ENCODE data around the gene GRIN2D. TPM values are rescaled to one million over a fixed set of nuclear protein-coding genes. Genes with fewer than 3 reads are reported as not detected.

Gene GRIN2D
- total RNA-seq, 1 experiment from 2014 or later = 23.0 TPM

DNA sequence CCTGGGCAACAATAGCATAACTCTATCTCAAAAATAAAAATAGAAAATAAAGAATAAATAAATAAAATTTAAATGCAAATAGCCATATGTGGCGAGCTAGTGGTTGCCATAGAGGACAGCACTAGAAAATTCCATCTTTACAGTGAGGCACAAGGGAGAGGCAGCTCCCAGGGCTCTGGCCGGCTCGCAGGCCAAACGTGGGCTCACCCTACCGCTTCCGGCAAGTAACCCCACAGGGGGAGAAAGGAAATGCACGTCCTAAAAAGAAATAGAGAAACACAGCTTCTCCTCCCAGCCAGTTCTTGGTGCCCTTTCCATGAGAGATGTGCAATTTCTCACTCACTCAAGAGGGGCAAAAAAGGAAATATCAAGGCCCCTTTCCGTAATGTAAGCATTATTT lies 39.9 kb downstream of the GRIN2D start (continued):
- TF ChIP-seq ETV6 (CRISPR knock-in tag; IDR thresholded peaks at IDR 0.05) (no peak), ZNF512 (CRISPR knock-in tag; IDR thresholded peaks at IDR 0.05; ENCODE audit: borderline replicate concordance) (no peak), CBFB (CRISPR knock-in tag; IDR thresholded peaks at IDR 0.05; ENCODE audit: low read depth) (no peak)
- TF ChIP-seq, protein P1, sequence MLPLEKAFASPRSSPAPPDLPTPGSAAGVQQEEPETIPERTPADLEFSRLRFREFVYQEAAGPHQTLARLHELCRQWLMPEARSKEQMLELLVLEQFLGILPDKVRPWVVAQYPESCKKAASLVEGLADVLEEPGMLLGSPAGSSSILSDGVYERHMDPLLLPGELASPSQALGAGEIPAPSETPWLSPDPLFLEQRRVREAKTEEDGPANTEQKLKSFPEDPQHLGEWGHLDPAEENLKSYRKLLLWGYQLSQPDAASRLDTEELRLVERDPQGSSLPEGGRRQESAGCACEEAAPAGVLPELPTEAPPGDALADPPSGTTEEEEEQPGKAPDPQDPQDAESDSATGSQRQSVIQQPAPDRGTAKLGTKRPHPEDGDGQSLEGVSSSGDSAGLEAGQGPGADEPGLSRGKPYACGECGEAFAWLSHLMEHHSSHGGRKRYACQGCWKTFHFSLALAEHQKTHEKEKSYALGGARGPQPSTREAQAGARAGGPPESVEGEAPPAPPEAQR (CRISPR knock-in tag; IDR thresholded peaks at IDR 0.05) = no peak

GRCh38 chr19:48436586-48436985 lies 43.1 kb downstream of the GRIN2D start:
- TF ChIP-seq MLX (CRISPR knock-in tag; IDR thresholded peaks at IDR 0.05) = no peak
- no peak for TF ChIP-seq JAZF1 (CRISPR knock-in tag; IDR thresholded peaks at IDR 0.05)
- TF ChIP-seq NR1H2 (CRISPR knock-in tag; IDR thresholded peaks at IDR 0.05) = no peak
- TF ChIP-seq SOX15 (CRISPR knock-in tag; IDR thresholded peaks at IDR 0.05) = no peak
- no peak for TF ChIP-seq ZBTB21 (CRISPR knock-in tag; IDR thresholded peaks at IDR 0.05; ENCODE audit: borderline replicate concordance)
- no peak for TF ChIP-seq NFATC4 (CRISPR knock-in tag; IDR thresholded peaks at IDR 0.05)
- TF ChIP-seq GRHL2 (CRISPR knock-in tag; IDR thresholded peaks at IDR 0.05; ENCODE audit: insufficient replicate concordance, severe bottlenecking) = no peak
- ATAC-seq (no peak), DNase-seq (ENCODE audit: low spot score) (no peak)
- H3K4me1 Mint-ChIP-seq = peaks cover 7% of the 10 kb centered on the region
- ChIA-PET CTCF (no interaction called here), POLR2A (no interaction called here)
- no peaks in the 10 kb centered on the region for H3K9me3 Mint-ChIP-seq
- no peak overlapping the region for H3K4me3 Mint-ChIP-seq
- peaks cover 3% of the 10 kb centered on the region for H3K27me3 Mint-ChIP-seq (ENCODE audit: low read depth)
- H3K27ac Mint-ChIP-seq = no peak overlapping the region
- peaks cover 10% of the 10 kb centered on the region; the same call in 1 of the 2 replicates for H3K36me3 Mint-ChIP-seq

DNA sequence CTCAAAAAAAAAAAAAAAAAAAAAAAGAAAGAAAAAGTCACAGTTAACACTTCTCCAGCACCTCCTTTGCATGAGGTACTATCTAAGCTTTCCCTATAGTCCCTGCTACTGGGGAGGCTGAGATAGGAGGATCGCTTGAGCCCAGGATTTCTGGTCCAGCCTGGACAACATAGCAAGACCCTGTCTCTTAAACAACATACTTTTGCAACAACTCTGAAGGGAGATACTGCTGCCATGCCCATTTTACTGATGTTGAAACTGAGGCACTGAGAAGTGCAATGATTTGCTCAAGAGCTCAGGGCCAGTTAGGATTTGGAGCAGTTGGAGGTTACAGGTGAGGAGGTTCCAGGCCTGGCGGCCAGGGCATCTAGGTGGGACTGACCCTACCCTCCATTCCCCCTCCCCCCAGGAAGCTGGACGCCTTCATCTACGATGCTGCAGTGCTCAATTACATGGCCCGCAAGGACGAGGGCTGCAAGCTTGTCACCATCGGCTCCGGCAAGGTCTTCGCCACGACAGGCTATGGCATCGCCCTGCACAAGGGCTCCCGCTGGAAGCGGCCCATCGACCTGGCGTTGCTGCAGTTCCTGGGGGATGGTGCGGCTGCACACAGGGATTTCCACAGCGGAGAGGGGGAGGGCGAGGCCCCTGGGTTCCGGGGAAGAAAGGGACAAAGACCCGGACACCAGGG lies 48.0 kb downstream of the GRIN2D start:
- peaks cover 3% of the 10 kb centered on the region for H3K36me3 Mint-ChIP-seq
- ChIA-PET POLR2A (interaction anchor here (0.7 kb wide), 2 partner anchors 578 to 1276 kb away, joined by 3 to 6 read pairs; no protein-coding TSS in a partner anchor), CTCF (interaction anchor here (0.7 to 1.3 kb wide), 5 partner anchors 20 to 142 kb away, joined by 3 to 4 read pairs (median 3); partner anchors contain the start of gene KDELR1)
- H3K27me3 Mint-ChIP-seq (ENCODE audit: low read depth) = peaks cover 19% of the 10 kb centered on the region
- TF ChIP-seq NFATC4 (CRISPR knock-in tag; IDR thresholded peaks at IDR 0.05) (no peak), ZNF121 (CRISPR knock-in tag; IDR thresholded peaks at IDR 0.05) (peak; percentile 57; the same call in 1 of the 2 replicates), ZNF219 (CRISPR knock-in tag; IDR thresholded peaks at IDR 0.05; ENCODE audit: borderline replicate concordance) (no peak), TCF7 (CRISPR knock-in tag; IDR thresholded peaks at IDR 0.05; ENCODE audit: low read depth) (no peak)
- H3K9me3 Mint-ChIP-seq = no peaks in the 10 kb centered on the region
- no peak overlapping the region for H3K27ac Mint-ChIP-seq
- ATAC-seq (no peak), DNase-seq (ENCODE audit: low spot score) (no peak)
- peaks cover 22% of the 10 kb centered on the region for H3K4me1 Mint-ChIP-seq
- no peak overlapping the region; the same call in 1 of the 2 replicates for H3K4me3 Mint-ChIP-seq

- Mint-ChIP-seq H3K27me3 (ENCODE audit: low read depth) (peaks cover 19% of the 10 kb centered on the region), H3K4me3 (peak overlapping the region; percentile 36), H3K4me1 (peaks cover 23% of the 10 kb centered on the region), H3K36me3 (peaks cover 6% of the 10 kb centered on the region), H3K27ac (no peak overlapping the region), H3K9me3 (no peaks in the 10 kb centered on the region)
- ChIA-PET POLR2A (no interaction called here), CTCF (interaction anchor here (0.9 to 1.4 kb wide), 5 partner anchors 23 to 147 kb away, joined by 3 to 11 read pairs (median 3); partner anchors contain the start of gene KDELR1)
- ATAC-seq = 0 out of 2 replicates have a peak, but pooled peaks have one; percentile 1
- no peak for TF ChIP-seq E2F4 (CRISPR knock-in tag; IDR thresholded peaks at IDR 0.05; ENCODE audit: borderline replicate concordance, low read depth)
- no peak for TF ChIP-seq EMX1 (CRISPR knock-in tag; IDR thresholded peaks at IDR 0.05)
- no peak for TF ChIP-seq E2F5 (CRISPR knock-in tag; IDR thresholded peaks at IDR 0.05)
- TF ChIP-seq ZNF512 (CRISPR knock-in tag; IDR thresholded peaks at IDR 0.05; ENCODE audit: borderline replicate concordance) = no peak
- peak; percentile 27 for DNase-seq (ENCODE audit: low spot score)
Observed at GRCh38 chr19:48442116-48443035, 48.9 kb downstream of the GRIN2D start.
